Measurements from ENCODE around the gene TEAD1.

DNA sequence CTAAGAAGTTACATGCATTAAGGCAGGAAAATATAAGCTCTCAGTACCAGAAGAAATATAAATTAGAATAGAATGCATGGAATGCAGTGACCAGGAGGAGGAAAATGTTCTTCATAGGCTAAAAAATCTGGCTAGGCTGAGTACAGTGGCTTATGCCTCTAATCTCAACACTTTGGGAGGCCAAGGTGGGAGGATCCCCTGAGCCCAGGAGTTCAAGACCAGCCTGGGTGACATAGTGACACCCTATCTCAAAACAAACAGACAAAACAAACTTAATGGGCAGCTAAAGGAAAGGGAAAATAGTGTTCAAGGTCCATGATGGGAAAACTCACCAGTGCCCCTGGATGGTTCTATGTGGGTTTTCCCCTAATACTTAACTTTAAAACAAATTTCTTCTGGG, 256.6 kb downstream of the TEAD1 start:
- TF ChIP-seq JUN (IDR thresholded peaks at IDR 0.05; ENCODE audit: borderline replicate concordance, insufficient read depth, insufficient read length, low read depth) (no peak), POLR2A (IDR thresholded peaks at IDR 0.05; ENCODE audit: low read depth, low read length) (no peak), CTCF (IDR thresholded peaks at IDR 0.05; ENCODE audit: extremely low read depth in 1 of 2, insufficient read depth in 1 of 2, low read depth in 1 of 2, low read length in 2 of 2) (no peak), POLR2AphosphoS5 (IDR thresholded peaks at IDR 0.05; ENCODE audit: insufficient read depth, low read depth, low read length) (no peak), MAX (IDR thresholded peaks at IDR 0.05; ENCODE audit: insufficient read depth, insufficient read length) (no peak), FOS (IDR thresholded peaks at IDR 0.05; ENCODE audit: borderline replicate concordance, insufficient read depth, low read length) (no peak), EZH2 (IDR thresholded peaks at IDR 0.05; ENCODE audit: borderline replicate concordance, low read depth, low read length, severe bottlenecking) (no peak), GATA2 (IDR thresholded peaks at IDR 0.05; ENCODE audit: insufficient read depth, insufficient read length, low read depth, low read length) (no peak)
